DMS153 treated with DMSO at 0.1 percent for 48 hours (cell line): ENCODE data around the gene ELMO1.

ENCODE experiments used
- DNase-seq: peaks from one replicate; lab custom pipeline; 2025; ENCODE audit not compliant: unreplicated experiment; lab: John Stamatoyannopoulos, UW

ELMO1 gene

GRCh38 chr7:37035631-37036030, 413.0 kb downstream of the ELMO1 start:
- DNase-seq: no peak

- no peak for DNase-seq
Measured at GRCh38 chr7:37033141-37033540, 415.5 kb downstream of the ELMO1 start.

- DNase-seq: no peak
Measured at GRCh38 chr7:37032258-37032601, 416.4 kb downstream of the ELMO1 start.

GRCh38 chr7:37031571-37032257, 416.9 kb downstream of the ELMO1 start:
- peak; percentile 94 for DNase-seq

- no peak for DNase-seq
Measured at GRCh38 chr7:37028909-37029440, 419.7 kb downstream of the ELMO1 start.

- DNase-seq: no peak
Measured at GRCh38 chr7:37027557-37028341, 420.9 kb downstream of the ELMO1 start.

GRCh38 chr7:37027104-37027503, 421.6 kb downstream of the ELMO1 start:
- no peak for DNase-seq

GRCh38 chr7:37018954-37019353, 429.7 kb downstream of the ELMO1 start:
- no peak for DNase-seq

GRCh38 chr7:37016064-37016878, 432.4 kb downstream of the ELMO1 start:
- no peak for DNase-seq

- DNase-seq: no peak
Measured at GRCh38 chr7:37015353-37016034, 433.2 kb downstream of the ELMO1 start.

GRCh38 chr7:37013771-37014170, 434.9 kb downstream of the ELMO1 start:
- no peak for DNase-seq

- DNase-seq: no peak
Measured at GRCh38 chr7:37011151-37011890, 437.3 kb downstream of the ELMO1 start.

- DNase-seq: no peak
Measured at GRCh38 chr7:37009125-37009675, 439.5 kb downstream of the ELMO1 start.

- no peak for DNase-seq
Measured at GRCh38 chr7:37007691-37008090, 441.0 kb downstream of the ELMO1 start.

GRCh38 chr7:37007268-37007667, 441.4 kb downstream of the ELMO1 start:
- DNase-seq: no peak

GRCh38 chr7:37006764-37007163, 441.9 kb downstream of the ELMO1 start:
- no peak for DNase-seq

GRCh38 chr7:37000511-37000910, 448.2 kb downstream of the ELMO1 start:
- no peak for DNase-seq

GRCh38 chr7:36999626-37000485, 448.8 kb downstream of the ELMO1 start:
- no peak for DNase-seq

GRCh38 chr7:36995776-36996175, 452.9 kb downstream of the ELMO1 start:
- no peak for DNase-seq
